Inflammatory macrophage treated with lipopolysaccharide for 4 hours (primary cell): ENCODE results near the gene PLAAT5.
A peak's percentile ranks its signal among the peaks of the same experiment; 100 is the strongest.
"Not testable (repeated sequence)": the region's sequence is repeated elsewhere in the genome, so short reads cannot be mapped to it uniquely, and the experiment has no call there.

Experiments used
- DNase-seq: peaks from one replicate; pipeline ENCODE4 v3.0.0-alpha.2; 2020

The PLAAT5 gene

DNA sequence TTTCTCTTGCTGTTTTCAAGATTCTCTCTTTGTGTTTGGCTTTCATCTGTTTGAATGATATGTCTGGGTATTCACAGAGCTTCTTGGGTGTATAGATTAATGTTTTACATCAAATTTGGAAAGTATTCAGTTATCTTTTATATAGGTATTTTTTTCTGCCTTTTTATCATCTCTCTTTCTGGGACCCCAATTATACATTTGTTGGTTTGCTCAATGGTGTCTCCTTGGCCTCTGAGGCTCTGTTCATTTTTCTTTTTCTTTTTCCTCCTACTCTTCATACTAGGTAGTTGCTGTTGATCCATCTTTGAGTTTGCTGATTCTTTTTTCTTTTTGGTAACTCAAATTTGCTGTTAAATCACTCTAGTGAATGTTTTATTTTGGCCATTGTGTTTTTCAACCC lies 14.3 kb downstream of the PLAAT5 start:
- DNase-seq = no peak

DNA sequence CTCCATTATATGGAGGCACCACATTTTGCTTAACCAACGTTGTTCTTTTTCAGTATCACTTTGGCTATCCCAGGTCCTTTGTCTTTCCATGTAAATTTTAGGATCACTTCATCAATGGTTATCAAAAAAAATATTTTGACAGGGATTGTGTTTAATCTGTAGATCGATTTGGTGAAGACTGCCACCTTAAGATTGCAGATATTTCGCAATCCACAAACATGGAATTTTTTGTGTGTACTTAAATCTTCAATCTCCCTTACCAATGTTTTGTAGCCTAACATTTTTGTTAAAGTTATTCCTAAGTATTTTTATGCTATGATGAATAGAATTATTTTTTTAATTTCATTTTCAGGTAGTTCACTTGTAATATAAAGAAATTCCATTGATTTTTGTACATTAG lies 18.6 kb downstream of the PLAAT5 start:
- DNase-seq = no peak

DNA sequence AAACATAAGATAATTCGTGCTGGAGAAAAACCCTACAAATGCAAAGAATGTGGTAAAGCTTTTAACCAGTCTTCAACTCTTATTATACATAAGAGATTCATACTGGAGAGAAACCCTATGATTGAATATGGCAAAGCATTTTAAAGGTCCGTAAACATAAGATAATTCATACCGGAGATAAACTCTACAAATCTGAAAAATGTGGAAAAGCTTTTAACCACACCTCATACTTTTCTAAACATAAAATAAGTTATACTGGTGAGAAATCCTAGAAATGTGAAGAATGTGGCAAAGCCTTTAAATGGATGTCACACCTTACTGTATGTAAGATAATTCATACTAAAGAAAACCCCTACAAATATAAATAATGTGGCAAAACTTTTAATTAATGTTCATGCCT lies 20.7 kb downstream of the PLAAT5 start:
- no peak for DNase-seq

DNA sequence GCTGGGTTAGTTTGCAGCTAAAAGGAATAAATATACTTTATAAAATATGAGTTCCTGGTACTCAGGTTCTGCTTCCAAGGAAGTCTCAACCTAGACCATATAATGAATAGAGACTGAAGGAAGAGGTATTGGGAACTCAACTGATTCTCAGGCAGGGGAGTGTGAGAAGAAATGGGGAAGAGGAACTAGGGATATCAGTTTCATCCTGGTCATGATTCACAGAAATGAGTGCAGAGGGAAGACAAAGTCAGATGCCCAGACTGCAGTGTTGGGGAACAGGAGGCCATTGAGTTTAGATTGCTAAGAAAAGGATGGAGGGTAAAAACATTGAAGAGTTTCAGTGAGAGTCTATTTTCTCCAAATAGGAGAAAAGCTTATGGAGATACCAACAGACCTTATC lies 28.8 kb downstream of the PLAAT5 start:
- DNase-seq = peak; percentile 68

DNA sequence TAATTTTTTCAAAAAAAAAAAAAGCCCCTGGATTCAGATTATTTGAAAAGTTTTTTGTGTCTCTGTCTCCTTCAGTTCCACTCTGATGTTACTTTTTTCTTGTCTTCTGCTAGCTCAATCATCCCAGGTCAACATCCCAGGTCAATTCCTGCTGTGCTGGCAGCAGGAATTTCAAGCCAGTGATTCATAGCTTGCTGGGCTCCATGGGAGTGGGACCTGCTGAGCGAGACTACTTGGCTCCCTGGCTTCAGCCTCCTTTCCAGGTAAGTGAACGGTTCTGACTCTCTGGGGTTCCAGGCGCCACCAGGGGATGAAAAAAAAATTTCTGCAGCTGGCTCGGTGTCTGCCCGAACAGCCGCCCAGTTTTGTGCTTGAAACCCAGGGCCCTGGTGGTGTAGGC lies 31.4 kb downstream of the PLAAT5 start:
- DNase-seq = no peak

DNA sequence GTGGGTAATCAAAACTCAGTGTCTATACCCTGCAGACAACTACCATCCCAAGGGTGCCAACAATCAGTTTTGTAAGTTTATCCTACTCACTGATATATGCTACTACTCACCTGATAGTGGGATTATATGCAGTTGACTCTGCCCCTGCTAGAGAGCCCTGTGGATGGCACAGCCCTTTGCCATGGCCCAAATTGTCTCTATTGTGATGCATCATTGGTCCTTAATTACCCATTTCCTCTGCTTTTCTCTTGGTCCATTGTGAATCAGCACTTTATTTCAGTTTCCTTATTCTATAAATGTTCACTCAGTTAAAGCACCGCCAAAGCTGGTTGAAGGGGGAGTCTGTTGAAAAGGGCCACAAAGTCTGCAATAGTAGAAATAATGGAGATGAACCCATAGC lies 42.3 kb downstream of the PLAAT5 start:
- DNase-seq = peak; percentile 11

DNA sequence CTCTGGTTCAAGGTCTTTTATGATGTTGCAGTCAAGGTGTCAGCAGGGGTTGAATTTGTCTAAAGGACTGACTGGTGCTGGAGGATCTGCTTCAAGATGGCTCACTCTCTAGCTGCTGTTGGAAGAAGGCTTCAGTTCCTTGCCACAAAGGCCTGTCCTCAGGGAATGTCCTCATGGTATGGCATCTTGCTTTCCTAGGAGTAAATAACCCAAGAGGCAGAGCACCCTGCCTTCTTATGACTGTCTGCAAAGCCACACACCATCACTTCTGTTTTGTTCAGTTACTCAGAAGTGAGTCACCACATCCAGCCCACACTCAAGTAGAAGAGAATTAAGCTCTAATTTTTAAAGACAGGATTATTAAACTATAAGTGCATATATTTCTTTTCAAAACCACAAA lies 45.2 kb downstream of the PLAAT5 start:
- DNase-seq = peak; percentile 68

DNA sequence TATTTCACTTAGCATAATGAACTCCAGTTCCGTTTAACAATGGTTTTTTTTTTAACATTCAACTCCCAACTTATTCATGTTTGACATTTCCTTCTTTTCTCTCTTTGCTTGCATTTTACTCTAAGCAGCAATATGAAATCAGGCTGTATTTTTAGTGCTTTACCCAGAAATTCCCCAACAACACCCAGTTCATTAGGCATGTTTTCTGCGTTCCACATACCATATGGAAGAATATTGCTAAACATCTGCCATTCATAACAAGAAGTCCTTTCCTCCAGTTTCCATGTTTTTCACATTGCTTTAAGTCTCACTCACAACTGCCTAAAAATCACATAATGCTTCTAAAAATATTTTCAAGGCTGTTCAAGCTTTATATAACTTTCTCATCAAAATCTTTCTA lies 45.8 kb downstream of the PLAAT5 start:
- DNase-seq = no peak

DNA sequence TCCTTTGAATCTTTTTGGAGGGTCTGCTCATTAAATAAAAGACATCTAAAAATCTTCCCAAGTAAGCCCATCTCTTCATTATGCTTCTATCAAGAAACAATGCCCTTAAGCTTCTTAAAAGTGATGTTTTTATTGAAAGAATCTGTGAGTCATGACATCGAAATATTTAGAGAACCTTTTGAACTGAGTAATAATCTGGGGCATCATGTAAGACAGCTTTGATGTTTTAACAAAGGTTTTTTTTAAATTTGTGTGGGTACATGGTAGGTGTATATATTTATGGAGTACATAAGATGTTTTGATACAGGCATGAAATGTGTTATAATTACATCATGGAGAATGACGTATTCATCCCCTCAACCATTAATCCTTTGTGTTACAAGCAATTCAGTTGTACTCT lies 46.8 kb downstream of the PLAAT5 start:
- DNase-seq = no peak

DNA sequence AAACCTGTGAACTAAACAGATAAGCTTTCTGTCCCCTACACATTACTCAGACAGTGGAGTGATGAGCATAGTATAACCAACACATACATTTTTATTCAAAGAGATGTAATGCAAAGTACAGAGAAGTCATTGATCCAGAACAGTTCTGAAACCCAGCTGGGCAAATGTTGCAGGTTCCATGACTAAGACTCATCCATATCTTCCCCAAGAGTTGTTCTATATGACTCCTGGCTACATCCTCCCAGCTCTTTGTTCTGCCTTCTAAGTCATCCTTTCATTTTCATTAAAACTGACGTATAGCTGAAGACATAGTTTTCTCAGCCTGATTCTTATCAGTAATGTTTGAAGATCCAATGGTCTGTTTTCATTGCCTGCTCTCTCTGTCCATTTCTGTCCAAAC lies 47.3 kb downstream of the PLAAT5 start:
- DNase-seq = no peak

DNA sequence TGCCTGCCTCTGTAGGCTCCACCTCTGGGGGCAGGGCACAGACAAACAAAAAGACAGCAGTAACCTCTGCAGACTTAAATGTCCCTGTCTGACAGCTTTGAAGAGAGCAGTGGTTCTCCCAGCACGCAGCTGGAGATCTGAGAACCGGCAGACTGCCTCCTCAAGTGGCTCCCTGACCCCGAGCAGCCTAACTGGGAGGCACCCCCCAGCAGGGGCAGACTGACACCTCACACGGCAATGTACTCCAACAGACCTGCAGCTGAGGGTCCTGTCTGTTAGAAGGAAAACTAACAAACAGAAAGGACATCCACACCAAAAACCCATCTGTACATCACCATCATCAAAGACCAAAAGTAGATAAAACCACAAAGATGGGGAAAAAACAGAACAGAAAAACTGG lies 55.1 kb downstream of the PLAAT5 start:
- not testable (repeated sequence) for DNase-seq

DNA sequence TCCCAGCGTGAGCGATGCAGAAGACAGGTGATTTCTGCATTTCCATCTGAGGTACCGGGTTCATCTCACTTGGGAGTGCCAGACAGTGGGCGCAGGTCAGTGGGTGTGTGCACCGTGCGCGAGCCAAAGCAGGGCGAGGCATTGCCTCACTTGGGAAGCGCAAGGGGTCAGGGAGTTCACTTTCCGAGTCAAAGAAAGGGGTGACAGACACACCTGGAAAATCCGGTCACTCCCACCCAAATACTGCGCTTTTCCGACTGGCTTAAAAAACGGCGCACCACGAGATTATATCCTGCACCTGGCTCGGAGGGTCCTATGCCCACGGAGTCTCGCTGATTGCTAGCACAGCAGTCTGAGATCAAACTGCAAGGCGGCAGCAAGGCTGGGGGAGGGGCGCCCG lies 55.6 kb downstream of the PLAAT5 start:
- not testable (repeated sequence) for DNase-seq

DNA sequence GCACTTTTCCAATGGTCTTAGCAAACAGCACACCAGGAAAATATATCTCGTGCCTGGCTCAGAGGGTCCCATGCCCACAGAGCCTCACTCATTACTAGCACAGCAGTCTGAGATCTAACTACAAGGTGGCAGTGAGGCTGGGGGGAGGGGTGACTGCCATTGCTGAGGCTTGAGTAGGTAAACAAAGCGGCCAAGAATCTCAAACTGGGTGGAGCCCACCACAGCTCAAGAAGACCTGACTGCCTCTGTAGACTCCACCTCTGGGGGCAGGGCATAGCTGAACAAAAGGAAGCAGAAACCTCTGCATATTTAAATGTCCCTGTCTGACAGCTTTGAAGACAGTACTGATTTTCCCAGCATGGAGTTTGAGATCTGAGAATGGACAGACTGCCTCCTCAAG lies 60.2 kb downstream of the PLAAT5 start:
- DNase-seq = not testable (repeated sequence)

DNA sequence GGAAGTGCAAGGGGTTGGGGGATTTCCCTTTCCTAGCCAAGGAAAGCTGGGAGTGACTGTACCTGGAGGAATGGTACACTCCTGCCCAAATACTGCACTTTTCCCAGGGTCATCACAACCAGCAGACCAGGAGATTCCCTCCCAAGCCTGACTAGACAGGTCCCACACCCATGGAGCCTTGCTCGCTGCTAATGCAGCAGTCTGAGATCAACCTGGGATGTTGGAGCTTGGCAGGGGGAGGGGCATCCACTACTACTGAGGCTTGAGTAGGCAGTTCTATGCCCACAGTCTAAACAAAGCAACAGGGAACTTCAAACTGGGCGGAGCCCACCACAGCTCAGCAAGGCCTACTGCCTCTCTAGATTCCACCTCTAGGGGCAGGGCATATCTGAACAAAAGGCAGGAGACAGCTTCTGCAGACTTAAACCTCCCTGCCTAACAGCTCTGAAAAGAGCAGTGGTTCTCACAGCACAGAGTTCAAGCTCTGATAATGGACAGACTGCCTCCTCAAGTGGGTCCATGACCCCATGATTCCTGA lies 62.9 kb downstream of the PLAAT5 start:
- DNase-seq = no peak

DNA sequence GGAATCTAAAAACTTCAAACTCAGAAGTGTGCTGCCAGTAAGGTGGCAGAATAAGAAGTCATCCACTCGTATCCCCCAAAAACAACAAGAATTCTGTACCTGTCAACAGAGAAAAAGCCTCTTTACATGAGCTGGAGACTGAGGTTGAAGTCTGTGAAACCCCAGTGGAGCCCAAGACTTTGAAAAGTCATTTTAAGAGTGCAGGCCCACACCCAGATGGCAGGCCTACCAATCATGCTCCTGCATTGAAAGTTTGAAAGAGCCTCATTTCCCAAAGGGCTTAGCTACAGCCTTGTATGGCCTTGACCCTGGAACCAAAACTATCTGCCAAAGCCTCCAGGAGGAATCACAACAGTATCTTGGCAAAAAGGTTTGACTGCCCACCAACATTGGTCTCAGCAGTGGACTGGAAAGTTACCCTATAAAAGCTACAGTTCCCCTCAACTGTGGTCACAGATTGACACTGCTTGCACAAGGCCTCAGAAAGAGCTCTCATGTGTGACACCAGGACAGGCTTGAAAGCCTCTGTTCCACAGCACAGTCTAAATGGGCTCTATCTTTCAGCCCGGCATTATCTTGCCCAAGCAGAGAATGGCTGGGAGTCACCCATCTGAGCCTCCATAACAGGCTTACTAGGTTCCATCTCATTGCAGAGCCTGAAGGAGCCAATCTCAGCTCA lies 73.7 kb downstream of the PLAAT5 start:
- no peak for DNase-seq
